ENCODE data around the gene C8G. TPM values are rescaled to one million over a fixed set of nuclear protein-coding genes. Genes with fewer than 3 reads are reported as not detected.

C8G gene
- total RNA-seq, 1 experiment from 2014 or later: 0.77 TPM

- peaks cover 31% of the 10 kb centered on the region for H3K4me1 ChIP-seq (ENCODE audit: insufficient read depth, low read length)
- peak overlapping the region; percentile 56 for H3K4me2 ChIP-seq (ENCODE audit: low read length)
- peak overlapping the region; percentile 99 for H3K27ac ChIP-seq (ENCODE audit: low read length)
- DNase-seq (no peak), ATAC-seq (peak; percentile 72)
- TF ChIP-seq EZH2phosphoT487 (IDR thresholded peaks at IDR 0.05; ENCODE audit: borderline replicate concordance, low read length) (no peak), EZH2 (IDR thresholded peaks at IDR 0.05; ENCODE audit: low read length, unreplicated experiment) (no peak)
- TF ChIP-seq, protein P1, sequence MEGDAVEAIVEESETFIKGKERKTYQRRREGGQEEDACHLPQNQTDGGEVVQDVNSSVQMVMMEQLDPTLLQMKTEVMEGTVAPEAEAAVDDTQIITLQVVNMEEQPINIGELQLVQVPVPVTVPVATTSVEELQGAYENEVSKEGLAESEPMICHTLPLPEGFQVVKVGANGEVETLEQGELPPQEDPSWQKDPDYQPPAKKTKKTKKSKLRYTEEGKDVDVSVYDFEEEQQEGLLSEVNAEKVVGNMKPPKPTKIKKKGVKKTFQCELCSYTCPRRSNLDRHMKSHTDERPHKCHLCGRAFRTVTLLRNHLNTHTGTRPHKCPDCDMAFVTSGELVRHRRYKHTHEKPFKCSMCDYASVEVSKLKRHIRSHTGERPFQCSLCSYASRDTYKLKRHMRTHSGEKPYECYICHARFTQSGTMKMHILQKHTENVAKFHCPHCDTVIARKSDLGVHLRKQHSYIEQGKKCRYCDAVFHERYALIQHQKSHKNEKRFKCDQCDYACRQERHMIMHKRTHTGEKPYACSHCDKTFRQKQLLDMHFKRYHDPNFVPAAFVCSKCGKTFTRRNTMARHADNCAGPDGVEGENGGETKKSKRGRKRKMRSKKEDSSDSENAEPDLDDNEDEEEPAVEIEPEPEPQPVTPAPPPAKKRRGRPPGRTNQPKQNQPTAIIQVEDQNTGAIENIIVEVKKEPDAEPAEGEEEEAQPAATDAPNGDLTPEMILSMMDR (conservative IDR thresholded peaks at IDR 0.05; ENCODE audit: low read depth, low read length): no peak
- no peaks in the 10 kb centered on the region for H4K20me1 ChIP-seq (ENCODE audit: low read length)
- intact Hi-C loops (cut with micrococcal nuclease): loop anchor here (2.0 to 5.0 kb wide), 2 partner anchors 14 to 126 kb away; partner anchors contain the start of genes ABCA2 and TRAF2
- CTCF ChIA-PET: interaction anchor here (1.2 kb wide), 1 partner anchor 59 kb away, joined by 3 read pairs; the partner anchor contains the start of gene AJM1
- 0 out of 2 replicates have a peak overlapping the region, but pooled peaks have one; percentile 7 for H3K4me3 ChIP-seq (ENCODE audit: low read length)
- peaks cover 5% of the 10 kb centered on the region; the same call in 1 of the 2 replicates for H3K36me3 ChIP-seq (ENCODE audit: low read depth, low read length)
- TSS peak; percentile 67 for BruUV-seq (replicated peaks)
- H3K9ac ChIP-seq (ENCODE audit: low read length): peak overlapping the region; percentile 88
- peaks cover 4% of the 10 kb centered on the region for H3F3A ChIP-seq (ENCODE audit: low read length, unreplicated experiment)
- no peaks in the 10 kb centered on the region for H3K9me3 ChIP-seq (ENCODE audit: low read length)
- no peaks in the 10 kb centered on the region for H3K27me3 ChIP-seq (ENCODE audit: low read length)
- H2AFZ ChIP-seq (ENCODE audit: low read length): peak overlapping the region; percentile 50; the same call in 1 of the 2 replicates
- H3K79me2 ChIP-seq (ENCODE audit: low read length): peaks cover 10% of the 10 kb centered on the region
- POLR2A ChIA-PET (ENCODE audit: unreplicated experiment): interaction anchor here (0.6 to 1.3 kb wide), 2 partner anchors 15 to 85 kb away, joined by 4 read pairs; partner anchors contain the start of gene TRAF2
- H3K9me2 ChIP-seq (replicated peaks; ENCODE audit: low read length): no peaks in the 10 kb centered on the region
Measured at GRCh38 chr9:136900988-136901515, 44.0 kb upstream of the C8G start.

- Histone ChIP-seq H3K4me1 (ENCODE audit: insufficient read depth, low read length) (peaks cover 31% of the 10 kb centered on the region), H3K4me3 (ENCODE audit: low read length) (peak overlapping the region; percentile 7; the same call in 1 of the 2 replicates), H3K9ac (ENCODE audit: low read length) (peak overlapping the region; percentile 88), H3K9me2 (replicated peaks; ENCODE audit: low read length) (no peaks in the 10 kb centered on the region), H3K36me3 (ENCODE audit: low read depth, low read length) (peaks cover 5% of the 10 kb centered on the region; the same call in 1 of the 2 replicates), H3K79me2 (ENCODE audit: low read length) (peaks cover 6% of the 10 kb centered on the region; the same call in 1 of the 2 replicates), H2AFZ (ENCODE audit: low read length) (peak overlapping the region; percentile 50; the same call in 1 of the 2 replicates), H3K4me2 (ENCODE audit: low read length) (peak overlapping the region; percentile 56), H4K20me1 (ENCODE audit: low read length) (no peaks in the 10 kb centered on the region), H3K27me3 (ENCODE audit: low read length) (no peaks in the 10 kb centered on the region), H3K27ac (ENCODE audit: low read length) (peak overlapping the region; percentile 99), H3K9me3 (ENCODE audit: low read length) (no peaks in the 10 kb centered on the region), H3F3A (ENCODE audit: low read length, unreplicated experiment) (peaks cover 4% of the 10 kb centered on the region)
- TF ChIP-seq EZH2 (IDR thresholded peaks at IDR 0.05; ENCODE audit: low read length, unreplicated experiment) (no peak), EZH2phosphoT487 (IDR thresholded peaks at IDR 0.05; ENCODE audit: borderline replicate concordance, low read length) (no peak)
- TF ChIP-seq, protein P1 (conservative IDR thresholded peaks at IDR 0.05; ENCODE audit: low read depth, low read length): no peak
- ATAC-seq (peak; percentile 73), DNase-seq (peak; percentile 78)
- intact Hi-C loops (cut with micrococcal nuclease): loop anchor here (2.0 to 5.0 kb wide), 2 partner anchors 15 to 126 kb away; partner anchors contain the start of genes ABCA2 and TRAF2
- POLR2A ChIA-PET (ENCODE audit: unreplicated experiment): interaction anchor here (0.6 to 1.3 kb wide), 3 partner anchors 16 to 145 kb away, joined by 3 to 4 read pairs (median 4); partner anchors contain the start of gene TRAF2
- CTCF ChIA-PET: interaction anchor here (0.6 to 1.2 kb wide), 4 partner anchors 59 to 812 kb away, joined by 3 to 6 read pairs (median 4); partner anchors contain the start of gene AJM1
- TSS peak; percentile 56 for BruUV-seq (replicated peaks)
Measured at GRCh38 chr9:136901516-136902258, 43.4 kb upstream of the C8G start.

Data from PC-3 (cell line).